ENCODE data around the gene DCAF4.
"Not testable (repeated sequence)": the region's sequence is repeated elsewhere in the genome, so short reads cannot be mapped to it uniquely, and the experiment has no call there.

The DCAF4 gene

GRCh38 chr14:72939630-72940029, 13.4 kb downstream of the DCAF4 start:
- no peak for DNase-seq

GRCh38 chr14:72941286-72941985, 15.2 kb downstream of the DCAF4 start:
- no peak for DNase-seq

GRCh38 chr14:72942934-72943333, 16.7 kb downstream of the DCAF4 start:
- DNase-seq: no peak

GRCh38 chr14:72943876-72944430, 17.7 kb downstream of the DCAF4 start:
- no peak for DNase-seq

GRCh38 chr14:72945356-72946027, 19.2 kb downstream of the DCAF4 start:
- DNase-seq: no peak

- no peak for DNase-seq
Observed at GRCh38 chr14:72946491-72946890, 20.2 kb downstream of the DCAF4 start.

GRCh38 chr14:72947366-72948160, 21.3 kb downstream of the DCAF4 start:
- no peak for DNase-seq

GRCh38 chr14:72948481-72949138, 22.3 kb downstream of the DCAF4 start:
- DNase-seq: peak; percentile 5 to 19

GRCh38 chr14:72952171-72952570, 25.9 kb downstream of the DCAF4 start:
- no peak for DNase-seq

- DNase-seq: not testable (repeated sequence)
Observed at GRCh38 chr14:72956741-72957140, 30.5 kb downstream of the DCAF4 start.

- no peak for DNase-seq
Observed at GRCh38 chr14:72957213-72957612, 30.9 kb downstream of the DCAF4 start.

- DNase-seq: no peak
Observed at GRCh38 chr14:72958548-72958947, 32.3 kb downstream of the DCAF4 start.

- DNase-seq: not testable (repeated sequence)
Observed at GRCh38 chr14:72961016-72961415, 34.8 kb downstream of the DCAF4 start.

GRCh38 chr14:72961579-72962335, 35.5 kb downstream of the DCAF4 start:
- no peak for DNase-seq

GRCh38 chr14:72962336-72962754, 36.1 kb downstream of the DCAF4 start:
- not testable (repeated sequence) for DNase-seq

- no peak for DNase-seq
Observed at GRCh38 chr14:72962829-72963312, 36.6 kb downstream of the DCAF4 start.

GRCh38 chr14:72965249-72965648, 39.0 kb downstream of the DCAF4 start:
- no peak for DNase-seq

GRCh38 chr14:72966038-72966437, 39.8 kb downstream of the DCAF4 start:
- no peak for DNase-seq

GRCh38 chr14:72968316-72968715, 42.1 kb downstream of the DCAF4 start:
- no peak for DNase-seq

- DNase-seq: no peak
Observed at GRCh38 chr14:72970058-72970630, 43.9 kb downstream of the DCAF4 start.

GRCh38 chr14:72970824-72971434, 44.7 kb downstream of the DCAF4 start:
- no peak for DNase-seq
